ENCODE results near the gene EIF4B. TPM values are rescaled to one million over a fixed set of nuclear protein-coding genes. Genes with fewer than 3 reads are reported as not detected.

The EIF4B gene
- total and polyA plus RNA-seq, 2 donors: 246 to 743 TPM

- H3K4me1 ChIP-seq (ENCODE audit: insufficient read depth): peaks cover 2% of the 10 kb centered on the region
- 60% methylated on average over 12 of the region's 12 CpGs for whole genome bisulfite sequencing
- no peaks in the 10 kb centered on the region for H3K36me3 ChIP-seq (ENCODE audit: insufficient read depth)
- H3K27ac ChIP-seq (ENCODE audit: low read depth): no peak overlapping the region
- DNase-seq (ENCODE audit: extremely low spot score): no peak
- no peak overlapping the region for H3K4me3 ChIP-seq (ENCODE audit: low read depth, low read length)
These were observed 63.6 kb downstream of the EIF4B start for GRCh38 chr12:53069621-53070410.

- Histone ChIP-seq H3K27ac (ENCODE audit: low read depth) (peak overlapping the region; percentile 48), H3K36me3 (ENCODE audit: insufficient read depth) (peaks cover 2% of the 10 kb centered on the region), H3K4me3 (ENCODE audit: low read depth, low read length) (no peak overlapping the region), H3K4me1 (ENCODE audit: insufficient read depth) (peaks cover 2% of the 10 kb centered on the region)
- DNase-seq (ENCODE audit: extremely low spot score): no peak
- 76% methylated on average over 7 of the region's 7 CpGs for WGBS
These were observed 64.7 kb downstream of the EIF4B start for GRCh38 chr12:53070877-53071492.

- Histone ChIP-seq H3K36me3 (ENCODE audit: insufficient read depth) (peaks cover 2% of the 10 kb centered on the region), H3K4me1 (ENCODE audit: insufficient read depth) (peaks cover 2% of the 10 kb centered on the region), H3K27ac (ENCODE audit: low read depth) (no peak overlapping the region), H3K4me3 (ENCODE audit: low read depth, low read length) (no peak overlapping the region)
- DNase-seq (ENCODE audit: extremely low spot score): no peak
- 31% methylated on average over 11 of the region's 11 CpGs for WGBS
These were observed 65.6 kb downstream of the EIF4B start for GRCh38 chr12:53071591-53072551.

GRCh38 chr12:53073881-53074280, 67.6 kb downstream of the EIF4B start:
- Histone ChIP-seq H3K4me1 (ENCODE audit: insufficient read depth) (peaks cover 2% of the 10 kb centered on the region), H3K36me3 (ENCODE audit: insufficient read depth) (peaks cover 2% of the 10 kb centered on the region), H3K4me3 (ENCODE audit: low read depth, low read length) (no peak overlapping the region), H3K27ac (ENCODE audit: low read depth) (no peak overlapping the region)
- DNase-seq (ENCODE audit: extremely low spot score): no peak
- 49% methylated on average over 6 of the region's 6 CpGs for WGBS

GRCh38 chr12:53074283-53074998, 68.2 kb downstream of the EIF4B start:
- H3K4me3 ChIP-seq (ENCODE audit: low read depth, low read length): no peak overlapping the region
- H3K4me1 ChIP-seq (ENCODE audit: insufficient read depth): peaks cover 2% of the 10 kb centered on the region
- peaks cover 2% of the 10 kb centered on the region for H3K36me3 ChIP-seq (ENCODE audit: insufficient read depth)
- 89% methylated on average over 11 of the region's 11 CpGs for WGBS
- DNase-seq (ENCODE audit: extremely low spot score): no peak
- H3K27ac ChIP-seq (ENCODE audit: low read depth): no peak overlapping the region

- Histone ChIP-seq H3K4me1 (ENCODE audit: insufficient read depth) (peaks cover 2% of the 10 kb centered on the region), H3K27ac (ENCODE audit: low read depth) (no peak overlapping the region), H3K4me3 (ENCODE audit: low read depth, low read length) (no peak overlapping the region), H3K36me3 (ENCODE audit: insufficient read depth) (peaks cover 2% of the 10 kb centered on the region)
- no peak for DNase-seq (ENCODE audit: extremely low spot score)
- 92% methylated on average over 3 of the region's 3 CpGs for WGBS
These were observed 68.7 kb downstream of the EIF4B start for GRCh38 chr12:53074999-53075370.

GRCh38 chr12:53076461-53076860, 70.2 kb downstream of the EIF4B start:
- no peak for DNase-seq (ENCODE audit: extremely low spot score)
- peaks cover 2% of the 10 kb centered on the region for H3K36me3 ChIP-seq (ENCODE audit: insufficient read depth)
- 94% methylated on average over 3 of the region's 3 CpGs for WGBS
- H3K27ac ChIP-seq (ENCODE audit: low read depth): no peak overlapping the region
- peaks cover 2% of the 10 kb centered on the region for H3K4me1 ChIP-seq (ENCODE audit: insufficient read depth)
- H3K4me3 ChIP-seq (ENCODE audit: low read depth, low read length): no peak overlapping the region

GRCh38 chr12:53077030-53077429, 70.8 kb downstream of the EIF4B start:
- WGBS: 95% methylated on average over 8 of the region's 8 CpGs
- no peaks in the 10 kb centered on the region for H3K4me1 ChIP-seq (ENCODE audit: insufficient read depth)
- peaks cover 2% of the 10 kb centered on the region for H3K36me3 ChIP-seq (ENCODE audit: insufficient read depth)
- no peak overlapping the region for H3K4me3 ChIP-seq (ENCODE audit: low read depth, low read length)
- no peak overlapping the region for H3K27ac ChIP-seq (ENCODE audit: low read depth)
- no peak for DNase-seq (ENCODE audit: extremely low spot score)

- 16% methylated on average over 25 of the region's 25 CpGs for WGBS
- Histone ChIP-seq H3K27ac (ENCODE audit: low read depth) (peak overlapping the region; percentile 68), H3K4me3 (ENCODE audit: low read depth, low read length) (peak overlapping the region; percentile 77), H3K36me3 (ENCODE audit: insufficient read depth) (peaks cover 2% of the 10 kb centered on the region), H3K4me1 (ENCODE audit: insufficient read depth) (no peaks in the 10 kb centered on the region)
- no peak for DNase-seq (ENCODE audit: extremely low spot score)
These were observed 72.4 kb downstream of the EIF4B start for GRCh38 chr12:53078425-53079225.

GRCh38 chr12:53079226-53080117, 73.2 kb downstream of the EIF4B start, which contains the start of gene SPRYD3:
Gene SPRYD3, minus strand, starts transcription at chr12:53079390. Its CDS starts 57 bp downstream, at chr12:53079333.
- Histone ChIP-seq H3K27ac (ENCODE audit: low read depth) (peak within 1 kb of the TSS; percentile 92), H3K4me3 (ENCODE audit: low read depth, low read length) (peak within 1 kb of the TSS; percentile 77), H3K36me3 (ENCODE audit: insufficient read depth) (peaks cover 2% of the 10 kb centered on the region), H3K4me1 (ENCODE audit: insufficient read depth) (no peaks in the 10 kb centered on the region)
- 1% methylated on average over 67 of the region's 67 CpGs for WGBS
- DNase-seq (ENCODE audit: extremely low spot score): peak; percentile 95

GRCh38 chr12:53082637-53083175, 76.5 kb downstream of the EIF4B start:
- 78% methylated on average over 2 of the region's 2 CpGs for WGBS
- H3K4me3 ChIP-seq (ENCODE audit: low read depth, low read length): no peak overlapping the region

More at GRCh38 chr12:53082637-53083175, 76.5 kb downstream of the EIF4B start:
- no peak overlapping the region for H3K27ac ChIP-seq (ENCODE audit: low read depth)
- no peaks in the 10 kb centered on the region for H3K36me3 ChIP-seq (ENCODE audit: insufficient read depth)
- no peaks in the 10 kb centered on the region for H3K4me1 ChIP-seq (ENCODE audit: insufficient read depth)
- no peak for DNase-seq (ENCODE audit: extremely low spot score)
